GM15510 (cell line): ENCODE data around the gene EHBP1.

ENCODE experiments used
- POLR2A ChIP-seq: IDR thresholded peaks from 3 replicates; pipeline ENCODE4 v1.6.1; 2011; ENCODE audit warnings: borderline replicate concordance; ENCODE audit not compliant: insufficient read length; ENCODE audit errors: extremely low read depth

The EHBP1 gene

DNA sequence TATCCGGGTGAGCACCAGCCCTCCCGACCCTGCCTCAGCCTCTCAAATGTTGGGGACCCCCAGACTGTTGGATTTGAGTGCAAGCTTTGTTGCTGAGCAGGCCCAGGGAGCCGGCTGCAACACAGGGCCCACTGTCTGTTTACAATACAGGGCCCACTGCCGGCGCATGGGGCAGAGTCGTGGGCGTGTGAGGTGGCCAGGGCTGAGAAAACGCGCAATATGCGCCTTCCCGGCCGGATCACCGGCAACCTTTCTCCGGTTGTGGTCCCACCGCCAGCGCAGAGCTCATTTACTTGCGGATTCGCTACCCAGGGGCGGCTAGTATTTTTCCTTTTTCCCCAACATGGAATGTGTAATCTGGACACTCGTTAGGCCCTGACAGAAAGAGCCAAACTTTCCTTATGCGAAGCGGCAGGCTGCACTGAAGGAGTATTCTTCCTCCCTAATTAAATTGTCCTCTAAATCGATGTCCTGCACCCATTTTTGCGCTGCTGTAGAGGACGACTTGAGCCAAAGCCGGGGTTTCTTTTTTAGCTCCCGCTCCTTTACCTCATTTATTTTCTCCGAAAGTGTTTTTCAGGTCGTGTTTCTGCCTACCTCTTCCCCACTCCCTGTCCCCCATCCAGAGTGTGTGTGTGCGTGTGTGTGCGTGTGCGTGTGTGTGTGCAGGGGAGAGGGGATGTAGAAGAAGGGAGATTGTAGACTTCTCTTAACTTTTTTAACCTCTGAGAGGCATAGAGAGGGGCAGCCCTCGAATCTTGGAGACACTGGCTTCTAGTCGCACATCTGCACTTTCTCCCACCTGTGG is 347.8 kb downstream of the EHBP1 start:
- TF ChIP-seq POLR2A, result no peak

GRCh38 chr2:63053889-63054602 is 348.5 kb downstream of the EHBP1 start:
- no peak for TF ChIP-seq POLR2A

GRCh38 chr2:63054841-63055225 is 349.3 kb downstream of the EHBP1 start:
- TF ChIP-seq POLR2A, result no peak

DNA sequence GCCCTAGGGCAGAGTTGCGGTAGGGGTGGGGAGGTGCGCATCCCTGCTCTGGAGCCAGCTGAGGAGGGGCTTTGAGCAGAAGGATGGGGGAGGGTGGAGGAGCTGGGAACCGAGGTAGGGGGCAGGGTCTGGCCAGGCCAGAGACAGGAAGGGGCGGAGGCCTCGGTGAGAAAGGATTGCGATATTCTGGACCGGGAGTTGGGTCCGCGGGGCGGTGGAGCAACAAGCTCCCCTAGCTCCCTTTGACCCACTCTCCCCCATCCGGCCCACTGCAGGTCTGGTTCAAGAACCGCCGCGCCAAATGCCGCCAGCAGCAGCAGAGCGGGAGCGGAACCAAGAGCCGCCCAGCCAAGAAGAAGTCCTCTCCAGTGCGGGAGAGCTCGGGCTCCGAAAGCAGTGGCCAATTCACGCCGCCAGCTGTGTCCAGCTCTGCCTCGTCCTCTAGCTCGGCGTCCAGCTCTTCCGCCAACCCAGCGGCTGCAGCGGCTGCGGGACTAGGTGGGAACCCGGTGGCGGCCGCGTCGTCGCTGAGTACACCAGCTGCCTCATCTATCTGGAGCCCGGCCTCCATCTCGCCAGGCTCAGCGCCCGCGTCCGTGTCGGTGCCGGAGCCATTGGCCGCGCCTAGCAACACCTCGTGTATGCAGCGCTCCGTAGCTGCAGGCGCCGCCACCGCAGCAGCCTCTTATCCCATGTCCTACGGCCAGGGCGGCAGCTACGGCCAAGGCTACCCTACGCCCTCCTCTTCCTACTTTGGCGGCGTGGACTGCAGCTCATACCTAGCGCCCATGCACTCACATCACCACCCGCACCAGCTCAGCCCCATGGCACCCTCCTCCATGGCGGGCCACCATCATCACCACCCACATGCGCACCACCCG is 350.0 kb downstream of the EHBP1 start:
- no peak for TF ChIP-seq POLR2A

DNA sequence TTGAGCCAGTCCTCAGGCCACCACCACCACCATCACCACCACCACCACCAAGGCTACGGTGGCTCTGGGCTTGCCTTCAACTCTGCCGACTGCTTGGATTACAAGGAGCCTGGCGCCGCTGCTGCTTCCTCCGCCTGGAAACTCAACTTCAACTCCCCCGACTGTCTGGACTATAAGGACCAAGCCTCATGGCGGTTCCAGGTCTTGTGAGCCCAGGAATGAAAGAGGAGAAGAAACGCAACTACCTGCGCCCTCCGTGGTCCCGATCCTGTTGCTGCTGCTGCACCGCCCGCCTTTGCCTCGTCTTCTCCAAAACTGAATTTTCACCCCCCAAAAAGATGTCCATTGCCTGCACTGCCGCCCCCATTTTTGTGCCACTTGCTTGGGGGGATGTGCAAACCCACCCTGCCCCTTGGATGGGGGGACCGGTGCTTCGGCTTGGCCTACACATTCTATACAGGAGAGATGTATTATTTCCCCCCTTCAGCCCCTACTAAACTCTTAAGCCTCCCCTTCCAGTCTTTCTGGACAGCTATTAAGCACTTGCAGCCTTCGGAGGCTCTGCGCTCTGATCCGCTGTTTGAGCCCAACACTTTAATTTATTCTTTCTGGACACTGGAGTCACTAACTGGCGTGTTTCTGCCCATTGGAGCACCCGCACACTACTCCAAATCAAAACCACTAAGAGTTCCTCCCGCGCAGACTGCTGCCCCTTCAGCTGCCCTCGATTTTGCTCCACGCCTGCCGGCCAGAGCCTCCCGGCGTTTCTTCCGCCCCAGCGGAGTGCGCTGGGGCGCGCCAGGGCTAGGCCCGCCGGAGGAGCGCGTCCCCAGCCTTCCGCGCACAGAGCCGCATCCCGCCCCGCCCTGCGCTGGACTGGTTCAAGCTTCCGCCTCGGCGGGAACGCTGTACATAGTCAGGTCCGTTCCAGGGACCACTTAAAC is 350.9 kb downstream of the EHBP1 start:
- TF ChIP-seq POLR2A, result no peak

GRCh38 chr2:63057249-63058143 is 352.0 kb downstream of the EHBP1 start:
- TF ChIP-seq POLR2A, result no peak

GRCh38 chr2:63058144-63058920 is 352.8 kb downstream of the EHBP1 start:
- TF ChIP-seq POLR2A, result no peak

- TF ChIP-seq POLR2A, result no peak
These were observed 353.6 kb downstream of the EHBP1 start for GRCh38 chr2:63058921-63059792.

DNA sequence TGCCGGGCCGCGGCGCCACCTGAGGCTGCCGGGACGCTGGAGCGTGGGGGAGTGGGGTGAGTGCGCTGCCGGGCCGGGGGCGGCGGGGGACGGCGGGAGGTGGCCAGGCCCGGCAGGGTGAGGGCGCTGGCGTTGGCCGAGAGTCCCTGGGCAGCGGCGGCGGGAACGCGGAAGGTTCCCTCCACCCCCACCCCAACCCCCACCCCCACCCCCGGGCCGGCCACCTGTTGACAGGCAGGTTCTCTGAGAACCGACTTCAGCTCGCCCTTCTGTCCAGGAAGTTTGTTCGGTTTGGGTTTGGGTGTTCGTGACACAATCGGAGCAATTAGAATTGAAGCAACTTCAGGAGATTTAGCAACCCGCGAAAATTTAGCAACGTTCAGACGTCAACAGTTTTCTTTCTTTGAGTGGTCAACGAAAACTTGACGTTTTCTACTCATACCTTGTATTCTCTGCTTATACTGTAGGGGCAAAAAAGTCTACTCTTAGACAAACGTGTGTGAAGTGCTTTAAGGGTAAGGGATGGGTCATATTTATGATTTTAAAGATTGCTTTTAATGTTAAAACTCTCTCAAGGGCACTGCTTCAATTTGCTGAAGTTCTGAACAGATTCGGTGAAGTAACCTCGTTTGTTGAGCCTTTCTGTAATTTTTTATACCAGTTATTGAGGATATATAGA is 354.4 kb downstream of the EHBP1 start:
- no peak for TF ChIP-seq POLR2A

DNA sequence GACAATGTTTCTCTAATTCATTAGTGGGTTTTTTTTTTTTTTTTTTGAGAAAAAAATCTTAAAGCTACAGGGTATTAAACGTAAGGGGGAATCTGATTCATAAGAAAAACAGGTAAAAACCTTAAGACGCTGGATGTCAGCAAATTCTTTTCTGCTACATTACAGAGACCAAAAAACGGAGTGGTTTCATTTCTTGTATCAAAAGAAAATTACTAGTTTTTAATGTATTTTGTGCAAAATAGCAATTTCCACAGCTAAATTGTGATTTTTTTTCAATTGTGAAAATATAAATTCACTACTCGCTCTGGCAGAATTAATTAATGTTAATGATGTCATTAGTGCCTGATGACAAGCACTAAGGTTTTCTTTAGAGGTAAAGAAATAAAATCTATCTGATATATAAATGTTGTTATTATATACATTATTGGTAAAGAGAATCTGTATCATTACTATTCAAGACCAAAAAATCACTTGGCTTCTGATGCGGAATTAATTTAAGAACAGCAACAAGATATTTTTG is 355.0 kb downstream of the EHBP1 start:
- no peak for TF ChIP-seq POLR2A

GRCh38 chr2:63064197-63064596 is 358.7 kb downstream of the EHBP1 start:
- no peak for TF ChIP-seq POLR2A

- TF ChIP-seq POLR2A, result no peak
These were observed 359.1 kb downstream of the EHBP1 start for GRCh38 chr2:63064661-63065060.
